ENCODE data around the gene NECTIN1. TPM values are rescaled to one million over a fixed set of nuclear protein-coding genes. Genes with fewer than 3 reads are reported as not detected.
A peak's percentile ranks its signal among the peaks of the same experiment; 100 is the strongest.

The NECTIN1 gene
- total RNA-seq, 2 donors from 2014 or later = 29.3 to 45.3 TPM

DNA sequence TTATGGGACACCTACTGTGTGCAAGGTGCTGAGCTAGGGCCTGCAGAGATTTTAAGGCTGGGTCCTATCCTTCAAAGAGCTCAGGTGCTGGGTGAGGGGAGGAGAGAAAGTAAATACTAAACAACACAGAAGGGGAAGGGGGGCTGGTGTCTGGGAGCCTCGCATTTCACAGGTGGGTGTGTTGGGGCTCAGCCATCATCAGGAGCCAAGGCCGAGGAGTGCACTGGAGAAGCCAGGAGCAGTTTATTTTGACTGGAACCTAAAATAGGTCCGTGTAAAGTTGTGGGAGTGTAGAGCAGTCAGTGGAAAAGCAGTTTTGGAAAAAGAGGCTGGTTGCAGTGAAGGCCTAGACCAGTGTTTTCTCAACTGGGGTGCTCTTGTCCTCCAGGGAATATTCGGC, 17.5 kb downstream of the NECTIN1 start:
- WGBS, 2 experiments (ENCODE audit: insufficient coverage in 1 of 2, insufficient read length in 1 of 2) = 82% methylated on average over 2 to 4 of the region's 4 CpGs
- Mint-ChIP-seq H3K27me3 (ENCODE audit: insufficient read depth) (peaks cover 30% of the 10 kb centered on the region), H3K9me3 (no peaks in the 10 kb centered on the region), H3K4me1 (peaks cover 73% of the 10 kb centered on the region), H3K4me3 (no peak overlapping the region), H3K36me3 (ENCODE audit: low read depth) (peaks cover 5% of the 10 kb centered on the region), H3K27ac (no peak overlapping the region)
- Histone ChIP-seq H3K4me3 (ENCODE audit: low read length) (no peak overlapping the region), H3K27me3 (ENCODE audit: control insufficient read depth, insufficient read depth, low read length, poor library complexity, severe bottlenecking) (peaks cover 42% of the 10 kb centered on the region), H3K27ac (ENCODE audit: low read depth, low read length) (no peak overlapping the region), H3K9ac (ENCODE audit: extremely low read depth, low read length, poor library complexity, severe bottlenecking) (no peak overlapping the region), H3K36me3 (ENCODE audit: control insufficient read depth, insufficient read depth, low read length) (no peaks in the 10 kb centered on the region), H3K9me3 (ENCODE audit: control insufficient read depth, low read length) (no peaks in the 10 kb centered on the region), H3K4me1 (ENCODE audit: control insufficient read depth, insufficient read depth, low read length) (peaks cover 24% of the 10 kb centered on the region)
- DNase-seq = no peak
- TF ChIP-seq, protein P1, sequence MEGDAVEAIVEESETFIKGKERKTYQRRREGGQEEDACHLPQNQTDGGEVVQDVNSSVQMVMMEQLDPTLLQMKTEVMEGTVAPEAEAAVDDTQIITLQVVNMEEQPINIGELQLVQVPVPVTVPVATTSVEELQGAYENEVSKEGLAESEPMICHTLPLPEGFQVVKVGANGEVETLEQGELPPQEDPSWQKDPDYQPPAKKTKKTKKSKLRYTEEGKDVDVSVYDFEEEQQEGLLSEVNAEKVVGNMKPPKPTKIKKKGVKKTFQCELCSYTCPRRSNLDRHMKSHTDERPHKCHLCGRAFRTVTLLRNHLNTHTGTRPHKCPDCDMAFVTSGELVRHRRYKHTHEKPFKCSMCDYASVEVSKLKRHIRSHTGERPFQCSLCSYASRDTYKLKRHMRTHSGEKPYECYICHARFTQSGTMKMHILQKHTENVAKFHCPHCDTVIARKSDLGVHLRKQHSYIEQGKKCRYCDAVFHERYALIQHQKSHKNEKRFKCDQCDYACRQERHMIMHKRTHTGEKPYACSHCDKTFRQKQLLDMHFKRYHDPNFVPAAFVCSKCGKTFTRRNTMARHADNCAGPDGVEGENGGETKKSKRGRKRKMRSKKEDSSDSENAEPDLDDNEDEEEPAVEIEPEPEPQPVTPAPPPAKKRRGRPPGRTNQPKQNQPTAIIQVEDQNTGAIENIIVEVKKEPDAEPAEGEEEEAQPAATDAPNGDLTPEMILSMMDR (conservative IDR thresholded peaks at IDR 0.05) = no peak

DNA sequence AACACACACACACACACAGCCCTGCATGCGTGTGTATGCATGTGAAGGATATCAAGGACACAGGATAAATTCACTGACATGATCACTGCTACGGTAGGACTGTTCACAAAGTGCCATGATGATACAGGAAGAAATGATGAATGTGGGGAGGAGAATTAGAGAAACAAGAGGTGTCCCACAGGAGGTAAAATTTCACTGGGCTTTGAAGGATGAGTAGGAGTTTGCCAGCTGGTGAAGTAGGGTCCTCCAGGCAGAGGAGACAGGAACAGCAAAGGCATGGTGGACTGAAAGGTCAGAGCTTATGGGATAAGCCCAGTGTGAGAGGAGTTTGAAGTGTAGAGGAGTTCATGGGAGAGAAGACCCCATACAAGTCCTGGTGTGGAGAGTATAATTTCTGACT, 18.6 kb downstream of the NECTIN1 start:
- peaks cover 5% of the 10 kb centered on the region for H3K36me3 Mint-ChIP-seq (ENCODE audit: low read depth)
- H3K9me3 ChIP-seq (ENCODE audit: control insufficient read depth, low read length) = no peaks in the 10 kb centered on the region
- peaks cover 24% of the 10 kb centered on the region for H3K4me1 ChIP-seq (ENCODE audit: control insufficient read depth, insufficient read depth, low read length)
- WGBS, 2 experiments (ENCODE audit: insufficient coverage in 1 of 2, insufficient read length in 1 of 2) = 83 to 99% methylated on average over 1 to 2 of the region's 2 CpGs
- H3K27me3 ChIP-seq (ENCODE audit: control insufficient read depth, insufficient read depth, low read length, poor library complexity, severe bottlenecking) = peaks cover 42% of the 10 kb centered on the region
- peaks cover 74% of the 10 kb centered on the region for H3K4me1 Mint-ChIP-seq
- H3K27ac ChIP-seq (ENCODE audit: low read depth, low read length) = peak overlapping the region; percentile 86
- no peaks in the 10 kb centered on the region for H3K9me3 Mint-ChIP-seq
- DNase-seq = no peak
- peaks cover 30% of the 10 kb centered on the region for H3K27me3 Mint-ChIP-seq (ENCODE audit: insufficient read depth)
- no peaks in the 10 kb centered on the region for H3K36me3 ChIP-seq (ENCODE audit: control insufficient read depth, insufficient read depth, low read length)
- no peak overlapping the region for H3K27ac Mint-ChIP-seq
- no peak overlapping the region for H3K4me3 Mint-ChIP-seq
- H3K9ac ChIP-seq (ENCODE audit: extremely low read depth, low read length, poor library complexity, severe bottlenecking) = no peak overlapping the region
- TF ChIP-seq, protein P1 (conservative IDR thresholded peaks at IDR 0.05) = no peak
- H3K4me3 ChIP-seq (ENCODE audit: low read length) = no peak overlapping the region

DNA sequence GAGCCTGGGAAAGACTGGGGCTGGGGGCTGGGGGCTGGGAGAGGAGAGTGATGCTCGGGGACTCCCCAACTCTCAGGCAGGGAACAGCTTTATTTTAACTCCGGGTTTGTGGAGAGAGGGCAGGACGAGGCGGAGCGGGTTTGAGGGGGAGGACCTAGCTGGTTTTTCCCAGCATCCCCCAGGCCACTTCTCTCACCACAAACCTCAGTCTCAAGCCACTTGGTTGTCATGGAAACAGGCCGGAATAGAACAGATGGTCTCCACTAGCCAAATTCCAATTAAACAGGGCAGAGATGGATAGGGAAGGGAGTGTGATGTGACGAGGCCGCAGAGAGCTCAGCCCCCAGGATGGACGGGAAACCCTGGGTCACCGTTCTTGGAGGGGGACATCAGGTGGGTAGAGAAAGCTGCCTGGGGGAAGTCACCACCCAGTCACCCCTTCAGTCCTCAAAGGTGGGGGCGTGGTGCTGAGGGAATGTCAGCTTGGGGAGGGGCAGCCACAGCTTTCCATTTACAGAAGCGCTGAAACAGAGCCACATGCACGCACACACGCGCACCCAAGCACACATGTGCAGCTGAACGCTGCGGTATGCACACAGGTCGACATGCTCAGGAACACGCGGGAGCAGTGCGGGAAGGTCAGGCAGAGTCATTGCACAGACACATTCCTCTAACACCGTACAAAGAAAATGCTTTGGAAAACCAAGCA, 19.2 kb downstream of the NECTIN1 start:
- no peaks in the 10 kb centered on the region for H3K9me3 Mint-ChIP-seq
- peaks cover 5% of the 10 kb centered on the region for H3K36me3 Mint-ChIP-seq (ENCODE audit: low read depth)
- Histone ChIP-seq H3K27ac (ENCODE audit: low read depth, low read length) (peak overlapping the region; percentile 86), H3K9ac (ENCODE audit: extremely low read depth, low read length, poor library complexity, severe bottlenecking) (no peak overlapping the region), H3K36me3 (ENCODE audit: control insufficient read depth, insufficient read depth, low read length) (no peaks in the 10 kb centered on the region), H3K4me1 (ENCODE audit: control insufficient read depth, insufficient read depth, low read length) (peaks cover 24% of the 10 kb centered on the region), H3K4me3 (ENCODE audit: low read length) (no peak overlapping the region), H3K9me3 (ENCODE audit: control insufficient read depth, low read length) (no peaks in the 10 kb centered on the region), H3K27me3 (ENCODE audit: control insufficient read depth, insufficient read depth, low read length, poor library complexity, severe bottlenecking) (peaks cover 42% of the 10 kb centered on the region)
- TF ChIP-seq, protein P1 (conservative IDR thresholded peaks at IDR 0.05) = no peak
- H3K27ac Mint-ChIP-seq = no peak overlapping the region
- H3K4me1 Mint-ChIP-seq = peaks cover 76% of the 10 kb centered on the region
- H3K4me3 Mint-ChIP-seq = no peak overlapping the region
- peak; percentile 79 for DNase-seq
- WGBS, 2 experiments (ENCODE audit: insufficient coverage in 1 of 2, insufficient read length in 1 of 2) = 60 to 85% methylated on average over 1 to 21 of the region's 22 CpGs
- H3K27me3 Mint-ChIP-seq (ENCODE audit: insufficient read depth) = peaks cover 30% of the 10 kb centered on the region

All from endodermal cell (in vitro differentiated cells).